Psoas muscle (tissue), 8 donors: ENCODE measurements around the gene BCAS3. TPM values are rescaled to one million over a fixed set of nuclear protein-coding genes. Genes with fewer than 3 reads are reported as not detected.

ENCODE experiments used
- ATAC-seq, 4 donors: fragments of 200-7000 bp; cut with Tn5 transposase; one replicate each; pipeline ENCODE4 v1.9.1; 2020; ENCODE audit warnings: moderate library complexity in 3 of 4, mild to moderate bottlenecking in 2 of 4
- DNase-seq, 2 donors: peaks; one replicate each; pipeline ENCODE4 v3.0.0-alpha.2; 2020
- H3K27ac ChIP-seq: fragments of 200-600 bp; one replicate; pipeline ENCODE4 v1.8.0; 2022
- H3K27me3 ChIP-seq, 3 donors: fragments of 200-600 bp in 1 of 3; one replicate each; pipeline versions ENCODE4 v1.6.1 to v1.8.0; 2013 to 2022; ENCODE audit warnings: low read length in 2 of 3, mild to moderate bottlenecking in 2 of 3, moderate library complexity in 1 of 3; ENCODE audit not compliant: insufficient read depth in 3 of 3
- H3K36me3 ChIP-seq, 2 donors: fragments of 200-600 bp in 1 of 2; one replicate each; pipeline versions ENCODE4 v1.6.1 to v1.8.0; 2013 to 2022; ENCODE audit warnings: low read depth in 1 of 2, mild to moderate bottlenecking in 1 of 2, moderate library complexity in 1 of 2; ENCODE audit not compliant: insufficient read depth in 1 of 2
- H3K4me1 ChIP-seq: fragments of 200-600 bp; one replicate; pipeline ENCODE4 v1.8.0; 2022
- H3K4me3 ChIP-seq: fragments of 200-600 bp; one replicate; pipeline ENCODE4 v1.8.0; 2022; ENCODE audit warnings: mild to moderate bottlenecking
- H3K9me3 ChIP-seq: fragments of 200-600 bp; one replicate; pipeline ENCODE4 v1.8.0; 2022
- WGBS, 3 donors: extraction: QIAGEN DNeasy Blood & Tissue Kit; methylation state at CpG; one replicate each; pipeline versions ENCODE4 v1.1.6 to v1.1.7; 2013; 5-methylcytosine and 5-hydroxymethylcytosine counted together
- intact Hi-C, 2 donors: fragments of 100-400 bp; cut with DNase I; formaldehyde crosslinking; loops; one replicate each; pipeline versions ENCODE4 v1.11.0 to v1.14.2; 2022
- polyA plus RNA-seq, 3 donors: library from polyadenylated mRNA; stranded (reverse); fragments of 200-250 nt; gene quantifications; one replicate each; pipeline ENCODE4 v1.2.3, GENCODE V29; 2013
- total RNA-seq, 4 donors: library from RNA; stranded (reverse); fragmentation: NEBNext Ultra II Directional in 2 of 4; extraction: Animal tissue kit (Norgen Biotek cat#: 25700) in 2 of 4; gene quantifications; one replicate each; pipeline versions ENCODE4 v1.2.1 to v1.2.4, GENCODE V29; 2021 to 2023
- TF ChIP-seq, protein P1 (sequence below): fragments of 200-600 bp; IDR thresholded peaks from one replicate; pipeline ENCODE4 v1.8.0; 2022; ENCODE audit warnings: antibody characterized with exemption
- donor health status: healthy with polysubstance abuse.
- donor health status: DM: no; HTN: no; CAD: no; lungs with moderate emphysema.
- donor health status: Bipolar disorder and iron deficiency.
- donor health status: healthy.
- donor health status: DM: yes; HTN: yes; CAD: no.
- donor health status: DM: no; HTN: no; CAD: no.
- donor health status: DM: no; HTN: no; CAD: no.
- donor health status: DM: yes; HTN: yes; CAD: no.

Gene BCAS3
- total and polyA plus RNA-seq, 7 donors, result 2.4 to 28.8 (median 15.0) TPM

DNA sequence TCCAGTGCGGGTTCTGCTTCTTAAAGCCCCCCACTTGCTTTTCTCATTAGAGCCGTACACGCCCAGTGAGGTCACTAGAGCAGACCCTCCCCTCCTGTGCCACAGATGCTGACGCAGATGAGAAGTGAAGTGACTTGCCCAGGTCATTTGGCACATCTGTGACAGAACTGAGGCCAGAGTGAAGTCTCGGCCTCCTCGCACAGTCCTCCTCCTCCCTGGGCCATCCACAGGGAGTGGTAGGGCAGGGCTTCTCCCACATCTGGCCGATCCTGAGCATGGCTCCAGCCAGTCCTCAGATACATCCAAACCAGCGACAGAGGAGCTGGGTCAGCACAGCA lies 706.7 kb downstream of the BCAS3 start:
- DNase-seq (peak in 1 of 2 donors; percentile 44), ATAC-seq (no peak)
- TF ChIP-seq, protein P1, sequence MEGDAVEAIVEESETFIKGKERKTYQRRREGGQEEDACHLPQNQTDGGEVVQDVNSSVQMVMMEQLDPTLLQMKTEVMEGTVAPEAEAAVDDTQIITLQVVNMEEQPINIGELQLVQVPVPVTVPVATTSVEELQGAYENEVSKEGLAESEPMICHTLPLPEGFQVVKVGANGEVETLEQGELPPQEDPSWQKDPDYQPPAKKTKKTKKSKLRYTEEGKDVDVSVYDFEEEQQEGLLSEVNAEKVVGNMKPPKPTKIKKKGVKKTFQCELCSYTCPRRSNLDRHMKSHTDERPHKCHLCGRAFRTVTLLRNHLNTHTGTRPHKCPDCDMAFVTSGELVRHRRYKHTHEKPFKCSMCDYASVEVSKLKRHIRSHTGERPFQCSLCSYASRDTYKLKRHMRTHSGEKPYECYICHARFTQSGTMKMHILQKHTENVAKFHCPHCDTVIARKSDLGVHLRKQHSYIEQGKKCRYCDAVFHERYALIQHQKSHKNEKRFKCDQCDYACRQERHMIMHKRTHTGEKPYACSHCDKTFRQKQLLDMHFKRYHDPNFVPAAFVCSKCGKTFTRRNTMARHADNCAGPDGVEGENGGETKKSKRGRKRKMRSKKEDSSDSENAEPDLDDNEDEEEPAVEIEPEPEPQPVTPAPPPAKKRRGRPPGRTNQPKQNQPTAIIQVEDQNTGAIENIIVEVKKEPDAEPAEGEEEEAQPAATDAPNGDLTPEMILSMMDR, result no peak
- Histone ChIP-seq H3K9me3 (no peaks in the 10 kb centered on the region), H3K4me1 (no peaks in the 10 kb centered on the region), H3K27ac (no peak overlapping the region), H3K4me3 (no peak overlapping the region), H3K36me3 (no peaks in the 10 kb centered on the region), H3K27me3 (no peaks in the 10 kb centered on the region)
- intact Hi-C loops, result loop anchor here (10.0 kb wide), 2 partner anchors 230 to 660 kb away; no protein-coding TSS in a partner anchor
- 88 to 91% (median 89%) methylated on average over 8 of the region's 8 CpGs for WGBS, 3 donors

DNA sequence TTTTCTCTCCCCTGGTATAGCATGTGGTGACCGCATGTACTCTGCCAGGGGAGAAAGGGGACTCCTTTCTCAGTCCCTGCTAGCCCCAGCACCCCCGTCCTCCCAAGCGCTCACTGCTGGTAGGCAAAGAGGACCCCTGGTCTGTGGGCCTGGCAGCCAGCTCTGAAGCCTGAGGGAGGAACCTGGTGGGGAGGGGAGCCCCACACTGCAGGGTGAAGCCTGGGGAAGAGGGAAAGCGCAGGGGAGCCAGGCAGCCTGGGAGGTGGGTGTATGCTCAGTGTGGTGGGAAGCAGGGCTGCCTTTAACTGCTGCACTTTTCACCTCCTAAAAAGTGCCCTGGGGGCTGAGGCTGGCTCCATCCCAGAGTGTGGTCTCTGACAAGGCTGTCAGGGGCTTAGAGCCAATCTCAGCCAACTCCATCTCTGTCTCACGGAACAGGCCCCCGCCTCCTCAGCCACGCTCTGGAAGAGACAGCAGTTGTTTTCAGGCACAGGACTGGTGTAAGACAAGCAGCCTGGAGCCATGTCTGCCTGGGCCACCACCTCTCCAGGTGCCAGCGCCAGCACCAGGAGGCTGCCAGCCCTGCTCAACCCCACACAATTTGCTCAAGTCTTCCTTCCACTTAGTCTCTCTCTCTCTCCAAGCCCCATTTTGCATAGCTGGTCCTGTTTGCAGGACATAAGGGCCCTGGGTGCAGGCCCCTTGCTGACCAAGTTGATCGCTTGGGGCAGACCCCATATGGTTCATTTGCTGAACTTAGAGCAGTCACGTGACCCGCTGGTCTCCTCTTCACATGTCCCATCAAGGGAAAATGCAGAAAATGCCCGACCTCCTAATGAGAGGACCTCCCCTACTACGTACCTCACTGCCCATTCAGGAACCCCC lies 707.3 kb downstream of the BCAS3 start:
- Histone ChIP-seq H3K4me3 (no peak overlapping the region), H3K27me3 (no peaks in the 10 kb centered on the region), H3K27ac (no peak overlapping the region), H3K36me3 (no peaks in the 10 kb centered on the region), H3K4me1 (peaks cover 4% of the 10 kb centered on the region), H3K9me3 (no peaks in the 10 kb centered on the region)
- WGBS, 3 donors, result 92 to 95% (median 93%) methylated on average over 13 of the region's 13 CpGs
- ATAC-seq, result no peak
- TF ChIP-seq, protein P1, result no peak
- DNase-seq, result peak in 1 of 2 donors; percentile 32
- intact Hi-C loops, result loop anchor here (10.0 kb wide), 2 partner anchors 230 to 660 kb away; no protein-coding TSS in a partner anchor

DNA sequence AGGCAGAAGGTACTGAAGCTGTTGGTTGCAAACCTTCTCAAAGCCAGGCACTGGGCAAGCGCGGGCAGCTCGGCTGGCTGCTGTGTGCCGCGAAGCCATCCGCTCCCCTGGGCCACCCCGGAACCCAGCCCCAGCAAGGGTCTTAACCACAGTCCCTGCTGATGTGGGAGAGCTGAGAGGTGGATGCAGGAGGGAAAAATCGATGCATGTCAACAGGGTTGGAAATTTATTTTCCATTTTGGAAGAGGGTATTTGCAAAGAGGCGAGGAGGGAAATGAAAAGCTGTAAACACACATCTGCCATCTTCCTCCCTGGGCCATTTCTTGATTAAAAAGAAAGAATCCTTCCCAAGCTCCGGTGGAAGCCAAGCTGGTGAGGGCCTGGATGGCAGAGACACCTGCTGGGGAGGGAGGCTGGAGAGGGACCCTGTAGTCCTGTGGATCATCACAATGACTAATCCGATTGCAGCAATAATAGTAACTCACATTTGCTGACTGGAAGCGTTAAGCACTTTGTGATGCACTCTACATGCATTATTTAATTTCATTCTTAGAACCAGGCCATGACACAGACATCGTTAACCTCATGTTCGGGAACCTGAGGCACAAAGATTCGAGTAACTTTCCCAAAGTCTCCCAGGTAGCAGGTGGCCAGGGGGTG lies 708.1 kb downstream of the BCAS3 start:
- no peaks in the 10 kb centered on the region for H3K9me3 ChIP-seq
- DNase-seq (peak in 1 of 2 donors; percentile 41), ATAC-seq (no peak)
- 93 to 95% (median 94%) methylated on average over 15 of the region's 15 CpGs for WGBS, 3 donors
- intact Hi-C loops, result loop anchor here (10.0 kb wide), 2 partner anchors 231 to 661 kb away; no protein-coding TSS in a partner anchor
- peaks cover 4% of the 10 kb centered on the region for H3K4me1 ChIP-seq
- H3K27ac ChIP-seq, result no peak overlapping the region
- no peaks in the 10 kb centered on the region for H3K36me3 ChIP-seq
- no peaks in the 10 kb centered on the region for H3K27me3 ChIP-seq
- no peak overlapping the region for H3K4me3 ChIP-seq
- TF ChIP-seq, protein P1, result no peak

DNA sequence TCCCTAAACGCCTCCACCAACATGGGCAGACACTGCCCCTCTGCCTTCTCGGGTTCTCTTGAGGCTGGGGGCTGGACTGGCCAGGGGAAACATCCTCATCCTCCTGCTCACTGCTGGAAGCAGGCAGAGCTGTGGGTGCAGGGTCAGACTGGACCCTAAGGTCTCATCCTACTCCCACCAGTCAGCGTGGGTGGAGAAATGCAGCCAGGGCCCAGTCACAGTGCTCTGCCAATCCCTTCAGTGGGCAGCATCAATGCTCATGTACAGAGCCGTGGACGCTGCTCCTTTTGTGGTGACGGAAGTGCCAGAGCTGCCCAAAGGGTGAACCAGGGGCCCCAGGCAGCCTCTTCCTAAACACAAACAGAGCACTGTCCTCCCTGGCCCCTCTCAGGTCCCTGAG lies 708.6 kb downstream of the BCAS3 start:
- Histone ChIP-seq H3K36me3 (no peaks in the 10 kb centered on the region), H3K27me3 (no peaks in the 10 kb centered on the region), H3K4me3 (no peak overlapping the region), H3K9me3 (no peaks in the 10 kb centered on the region), H3K27ac (no peak overlapping the region), H3K4me1 (peaks cover 4% of the 10 kb centered on the region)
- WGBS, 3 donors, result 88 to 90% (median 88%) methylated on average over 6 of the region's 6 CpGs
- ATAC-seq (no peak), DNase-seq (no peak)
- TF ChIP-seq, protein P1, result no peak
- intact Hi-C loops, result loop anchor here (10.0 kb wide), 2 partner anchors 231 to 661 kb away; no protein-coding TSS in a partner anchor
